Embryonic facial prominence (tissue), 1 donor: ENCODE measurements around the gene FRMPD2.

Experiments
- DNase-seq: peaks from one replicate; pipeline ENCODE4 v3.0.0-alpha.2; 2016; ENCODE audit errors: extremely low spot score

FRMPD2 gene, protein sequence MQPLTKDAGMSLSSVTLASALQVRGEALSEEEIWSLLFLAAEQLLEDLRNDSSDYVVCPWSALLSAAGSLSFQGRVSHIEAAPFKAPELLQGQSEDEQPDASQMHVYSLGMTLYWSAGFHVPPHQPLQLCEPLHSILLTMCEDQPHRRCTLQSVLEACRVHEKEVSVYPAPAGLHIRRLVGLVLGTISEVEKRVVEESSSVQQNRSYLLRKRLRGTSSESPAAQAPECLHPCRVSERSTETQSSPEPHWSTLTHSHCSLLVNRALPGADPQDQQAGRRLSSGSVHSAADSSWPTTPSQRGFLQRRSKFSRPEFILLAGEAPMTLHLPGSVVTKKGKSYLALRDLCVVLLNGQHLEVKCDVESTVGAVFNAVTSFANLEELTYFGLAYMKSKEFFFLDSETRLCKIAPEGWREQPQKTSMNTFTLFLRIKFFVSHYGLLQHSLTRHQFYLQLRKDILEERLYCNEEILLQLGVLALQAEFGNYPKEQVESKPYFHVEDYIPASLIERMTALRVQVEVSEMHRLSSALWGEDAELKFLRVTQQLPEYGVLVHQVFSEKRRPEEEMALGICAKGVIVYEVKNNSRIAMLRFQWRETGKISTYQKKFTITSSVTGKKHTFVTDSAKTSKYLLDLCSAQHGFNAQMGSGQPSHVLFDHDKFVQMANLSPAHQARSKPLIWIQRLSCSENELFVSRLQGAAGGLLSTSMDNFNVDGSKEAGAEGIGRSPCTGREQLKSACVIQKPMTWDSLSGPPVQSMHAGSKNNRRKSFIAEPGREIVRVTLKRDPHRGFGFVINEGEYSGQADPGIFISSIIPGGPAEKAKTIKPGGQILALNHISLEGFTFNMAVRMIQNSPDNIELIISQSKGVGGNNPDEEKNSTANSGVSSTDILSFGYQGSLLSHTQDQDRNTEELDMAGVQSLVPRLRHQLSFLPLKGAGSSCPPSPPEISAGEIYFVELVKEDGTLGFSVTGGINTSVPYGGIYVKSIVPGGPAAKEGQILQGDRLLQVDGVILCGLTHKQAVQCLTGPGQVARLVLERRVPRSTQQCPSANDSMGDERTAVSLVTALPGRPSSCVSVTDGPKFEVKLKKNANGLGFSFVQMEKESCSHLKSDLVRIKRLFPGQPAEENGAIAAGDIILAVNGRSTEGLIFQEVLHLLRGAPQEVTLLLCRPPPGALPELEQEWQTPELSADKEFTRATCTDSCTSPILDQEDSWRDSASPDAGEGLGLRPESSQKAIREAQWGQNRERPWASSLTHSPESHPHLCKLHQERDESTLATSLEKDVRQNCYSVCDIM (N-terminal part only)

GRCh38 chr10:48274636-48275035 is at the start of gene FRMPD2:
FRMPD2 (minus strand) TSS chr10:48274696; CDS start chr10:48274567, 129 bp downstream.
- no peak for DNase-seq

DNA sequence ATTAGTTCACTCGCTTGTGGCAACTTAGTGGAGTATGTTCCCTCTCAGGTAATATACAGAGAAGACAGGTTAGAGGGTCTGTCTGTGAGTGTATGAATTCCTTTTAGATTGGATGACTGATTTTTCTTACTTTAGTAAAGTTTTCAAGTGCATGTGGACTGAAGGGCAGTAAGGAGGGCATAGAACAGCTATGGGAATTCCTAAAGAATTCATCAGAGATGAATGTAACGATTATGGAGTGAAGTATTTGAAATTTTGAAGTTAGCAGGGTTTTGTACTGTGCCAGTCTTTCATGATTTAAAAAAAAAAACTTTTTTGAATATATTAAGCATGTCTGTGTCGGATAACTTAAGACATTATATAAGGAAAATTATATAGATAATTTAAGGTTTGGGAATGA is 47.5 kb upstream of the FRMPD2 start:
- no peak for DNase-seq

- no peak for DNase-seq
These were observed 43.0 kb upstream of the FRMPD2 start for GRCh38 chr10:48317321-48317990.

- no peak for DNase-seq
These were observed 41.7 kb upstream of the FRMPD2 start for GRCh38 chr10:48316236-48316635.

GRCh38 chr10:48314107-48314506 is 39.6 kb upstream of the FRMPD2 start:
- DNase-seq: no peak

GRCh38 chr10:48309711-48310226 is 35.3 kb upstream of the FRMPD2 start:
- no peak for DNase-seq

- no peak for DNase-seq
These were observed 33.2 kb upstream of the FRMPD2 start for GRCh38 chr10:48307711-48308018.

- DNase-seq: peak; percentile 18
These were observed 32.6 kb upstream of the FRMPD2 start for GRCh38 chr10:48306870-48307710.

GRCh38 chr10:48306265-48306869 is 31.9 kb upstream of the FRMPD2 start, which contains the start of gene MAPK8:
MAPK8 (plus strand) TSS chr10:48306677; CDS start chr10:48401661, 94,984 bp downstream.
- DNase-seq: peak; percentile 56

DNA sequence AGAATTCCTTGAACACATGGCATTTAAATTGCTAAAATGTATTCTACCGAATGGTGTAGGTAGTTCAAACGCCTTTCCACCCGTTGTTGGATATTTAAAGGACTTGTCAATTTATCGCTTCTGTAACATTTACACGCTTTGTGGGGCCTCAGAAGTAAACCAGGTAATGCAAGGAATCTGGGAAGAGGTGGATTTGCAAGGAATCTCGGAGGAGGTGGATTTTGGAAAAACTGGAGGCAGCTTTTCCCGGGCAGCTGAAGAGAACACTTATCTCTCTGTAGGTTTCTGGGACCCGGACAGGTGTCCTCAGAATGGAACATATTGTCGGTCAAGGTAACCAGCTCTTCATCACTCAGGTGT is 31.4 kb upstream of the FRMPD2 start:
- DNase-seq: no peak

GRCh38 chr10:48302515-48303476 is 28.3 kb upstream of the FRMPD2 start:
- no peak for DNase-seq

DNA sequence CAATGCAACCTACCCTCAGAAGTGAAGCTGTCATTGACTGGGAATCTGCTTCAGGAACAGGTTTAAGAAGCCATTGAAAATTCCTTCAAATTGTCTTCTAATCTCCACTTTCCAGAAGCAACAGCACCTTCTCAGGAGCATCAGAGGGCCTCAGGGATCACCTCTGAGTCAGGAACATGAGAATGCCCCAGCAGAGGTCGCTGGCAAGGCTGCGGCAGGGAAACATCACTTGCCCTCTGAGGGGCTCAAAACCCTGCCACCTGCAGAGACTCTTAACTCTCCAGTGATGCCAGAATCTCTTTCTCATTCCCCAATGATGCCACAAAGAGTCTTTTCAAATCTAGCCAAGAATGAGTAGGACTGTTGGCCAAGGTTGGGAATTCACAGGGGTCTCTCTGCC is 26.1 kb upstream of the FRMPD2 start:
- DNase-seq: no peak

DNA sequence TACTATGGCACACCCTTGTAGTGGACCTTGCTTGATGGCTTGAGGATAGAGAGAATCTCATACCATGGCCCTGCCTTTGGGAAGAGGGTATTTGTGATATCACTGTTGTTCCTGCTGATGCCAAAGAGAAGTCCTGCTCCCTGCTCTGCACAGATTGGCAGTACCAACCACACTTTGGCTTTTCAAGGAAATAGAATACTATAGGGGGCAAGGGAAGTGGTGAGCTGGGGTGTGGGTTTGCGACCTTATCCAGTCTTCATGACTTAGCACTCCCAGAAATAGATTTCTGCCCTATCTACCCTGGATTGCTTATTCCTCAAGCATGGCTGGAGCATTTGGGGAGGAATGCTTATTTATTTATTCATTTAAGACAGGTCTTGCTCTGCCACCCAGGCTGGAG is 25.2 kb upstream of the FRMPD2 start:
- DNase-seq: no peak

- DNase-seq: no peak
These were observed 24.6 kb upstream of the FRMPD2 start for GRCh38 chr10:48299066-48299465.

- DNase-seq: no peak
These were observed 22.1 kb upstream of the FRMPD2 start for GRCh38 chr10:48296576-48297098.

DNA sequence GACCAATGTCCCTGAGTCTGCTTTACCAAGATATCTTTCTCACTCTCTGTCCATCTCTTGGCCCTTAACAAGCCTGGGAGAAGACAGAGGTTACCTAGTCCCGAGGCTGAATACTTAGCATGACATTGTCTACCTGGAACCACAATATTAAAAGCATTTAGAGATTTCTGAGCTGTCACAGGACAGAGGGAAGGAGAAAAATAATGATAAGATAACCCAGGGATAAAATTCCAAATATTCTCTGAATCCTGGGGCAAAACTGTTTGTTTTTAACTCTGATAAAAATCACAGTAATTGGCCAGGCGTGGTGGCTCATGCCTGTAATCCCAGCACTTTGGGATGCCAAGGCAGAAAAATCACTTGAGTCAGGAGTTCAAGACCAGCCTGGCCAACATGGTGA is 19.9 kb upstream of the FRMPD2 start:
- no peak for DNase-seq

DNA sequence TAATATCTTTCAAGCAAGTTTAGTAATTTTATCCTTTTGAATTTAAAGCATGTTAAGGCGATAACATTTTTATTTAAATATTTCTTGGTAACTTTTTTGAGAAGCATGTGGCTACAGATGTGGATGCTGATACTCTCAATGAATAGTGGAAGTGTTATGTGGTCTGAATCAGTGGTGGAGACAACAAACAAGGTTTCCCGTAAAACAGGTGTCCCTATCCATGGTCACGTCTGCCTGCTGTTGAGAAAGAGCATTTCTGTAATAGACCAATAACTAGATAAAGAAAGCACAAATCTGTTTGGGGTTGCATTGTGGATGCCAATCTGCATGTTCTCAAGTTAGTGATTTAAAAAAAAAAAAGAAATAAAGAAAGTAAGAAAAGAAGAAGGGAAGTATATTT is 18.1 kb upstream of the FRMPD2 start:
- DNase-seq: no peak

GRCh38 chr10:48291190-48291589 is 16.7 kb upstream of the FRMPD2 start:
- no peak for DNase-seq

DNA sequence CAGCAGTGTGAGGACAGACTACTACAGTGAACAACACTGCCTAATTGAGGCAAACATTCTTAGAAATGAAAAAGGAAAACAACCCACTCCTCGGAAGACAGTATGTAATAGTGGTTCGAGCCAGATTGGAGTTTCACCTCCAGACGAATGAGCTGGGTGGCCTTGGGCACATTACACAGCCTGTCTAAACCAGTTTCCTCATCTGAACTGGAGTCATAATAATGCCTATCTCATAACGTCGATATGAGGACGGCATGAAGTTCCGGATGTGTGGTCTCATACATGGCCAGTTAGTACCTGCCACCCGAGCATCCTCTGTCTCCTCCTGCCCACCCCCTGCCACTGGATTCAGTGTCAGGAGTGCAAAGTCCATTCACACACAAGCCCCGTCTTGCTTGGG is 15.8 kb upstream of the FRMPD2 start:
- no peak for DNase-seq
